ENCODE measurements around the gene EXOC2.

GRCh38 chr6:621931-622330, 71.0 kb downstream of the EXOC2 start:
- TF ChIP-seq CTCF (IDR thresholded peaks at IDR 0.05) (no peak), ZBTB21 (CRISPR knock-in tag; IDR thresholded peaks at IDR 0.05; ENCODE audit: borderline replicate concordance) (no peak), TP53 (CRISPR knock-in tag; IDR thresholded peaks at IDR 0.05) (no peak), AR (CRISPR knock-in tag; IDR thresholded peaks at IDR 0.05) (no peak), CREB1 (CRISPR knock-in tag; IDR thresholded peaks at IDR 0.05) (no peak)

Data from WTC11 (cell line).